ENCODE results near the gene NPM1.

- no peak for TF ChIP-seq TAF1 (CRISPR knock-in tag; IDR thresholded peaks at IDR 0.05)
- TF ChIP-seq ZBTB38 (CRISPR knock-in tag; IDR thresholded peaks at IDR 0.05): no peak
- TF ChIP-seq, protein P1, sequence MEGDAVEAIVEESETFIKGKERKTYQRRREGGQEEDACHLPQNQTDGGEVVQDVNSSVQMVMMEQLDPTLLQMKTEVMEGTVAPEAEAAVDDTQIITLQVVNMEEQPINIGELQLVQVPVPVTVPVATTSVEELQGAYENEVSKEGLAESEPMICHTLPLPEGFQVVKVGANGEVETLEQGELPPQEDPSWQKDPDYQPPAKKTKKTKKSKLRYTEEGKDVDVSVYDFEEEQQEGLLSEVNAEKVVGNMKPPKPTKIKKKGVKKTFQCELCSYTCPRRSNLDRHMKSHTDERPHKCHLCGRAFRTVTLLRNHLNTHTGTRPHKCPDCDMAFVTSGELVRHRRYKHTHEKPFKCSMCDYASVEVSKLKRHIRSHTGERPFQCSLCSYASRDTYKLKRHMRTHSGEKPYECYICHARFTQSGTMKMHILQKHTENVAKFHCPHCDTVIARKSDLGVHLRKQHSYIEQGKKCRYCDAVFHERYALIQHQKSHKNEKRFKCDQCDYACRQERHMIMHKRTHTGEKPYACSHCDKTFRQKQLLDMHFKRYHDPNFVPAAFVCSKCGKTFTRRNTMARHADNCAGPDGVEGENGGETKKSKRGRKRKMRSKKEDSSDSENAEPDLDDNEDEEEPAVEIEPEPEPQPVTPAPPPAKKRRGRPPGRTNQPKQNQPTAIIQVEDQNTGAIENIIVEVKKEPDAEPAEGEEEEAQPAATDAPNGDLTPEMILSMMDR (CRISPR knock-in tag; IDR thresholded peaks at IDR 0.05): no peak
- TF ChIP-seq POLR2AphosphoS5 (IDR thresholded peaks at IDR 0.05; ENCODE audit: low read depth, low read length): no peak
- TF ChIP-seq MAFK (conservative IDR thresholded peaks at IDR 0.05 in 1 of 2, IDR thresholded peaks at IDR 0.05 in 1 of 2; ENCODE audit: low read length in 2 of 2): no peak
- no peak for TF ChIP-seq ZNF713 (CRISPR knock-in tag; IDR thresholded peaks at IDR 0.05)
- no peak for TF ChIP-seq ZNF274 (CRISPR knock-in tag; IDR thresholded peaks at IDR 0.05)
- TF ChIP-seq ZNF30 (CRISPR knock-in tag; IDR thresholded peaks at IDR 0.05): no peak
- TF ChIP-seq FOXM1 (CRISPR knock-in tag; IDR thresholded peaks at IDR 0.05): no peak
- TF ChIP-seq NAIF1 (CRISPR knock-in tag; IDR thresholded peaks at IDR 0.05; ENCODE audit: borderline replicate concordance): no peak
- TF ChIP-seq, protein P2, sequence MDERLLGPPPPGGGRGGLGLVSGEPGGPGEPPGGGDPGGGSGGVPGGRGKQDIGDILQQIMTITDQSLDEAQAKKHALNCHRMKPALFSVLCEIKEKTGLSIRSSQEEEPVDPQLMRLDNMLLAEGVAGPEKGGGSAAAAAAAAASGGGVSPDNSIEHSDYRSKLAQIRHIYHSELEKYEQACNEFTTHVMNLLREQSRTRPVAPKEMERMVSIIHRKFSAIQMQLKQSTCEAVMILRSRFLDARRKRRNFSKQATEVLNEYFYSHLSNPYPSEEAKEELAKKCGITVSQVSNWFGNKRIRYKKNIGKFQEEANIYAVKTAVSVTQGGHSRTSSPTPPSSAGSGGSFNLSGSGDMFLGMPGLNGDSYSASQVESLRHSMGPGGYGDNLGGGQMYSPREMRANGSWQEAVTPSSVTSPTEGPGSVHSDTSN (CRISPR knock-in tag; IDR thresholded peaks at IDR 0.05): no peak
These were observed 5.0 kb downstream of the NPM1 start for GRCh38 chr5:171392585-171393159.

Data from HepG2 (cell line).